Neural progenitor cell (in vitro differentiated cells): ENCODE data around the gene TMEM87B.

Source experiments
- EZH2 ChIP-seq: fragments of 200-600 bp; sonication (generic); IDR thresholded peaks from 2 replicates; pipeline ENCODE4 v1.6.1; 2017; ENCODE audit warnings: antibody characterized with exemption, mild to moderate bottlenecking, moderate library complexity
- EZH2phosphoT487 ChIP-seq: fragments of 200-600 bp; sonication (generic); IDR thresholded peaks from 2 replicates; pipeline ENCODE4 v1.6.1; 2017; ENCODE audit warnings: antibody characterized with exemption
- TF ChIP-seq, protein P1 (sequence below): fragments of 200-600 bp; sonication (generic); IDR thresholded peaks from 2 replicates; pipeline ENCODE4 v1.5.1; 2017; ENCODE audit warnings: antibody characterized with exemption, mild to moderate bottlenecking

DNA sequence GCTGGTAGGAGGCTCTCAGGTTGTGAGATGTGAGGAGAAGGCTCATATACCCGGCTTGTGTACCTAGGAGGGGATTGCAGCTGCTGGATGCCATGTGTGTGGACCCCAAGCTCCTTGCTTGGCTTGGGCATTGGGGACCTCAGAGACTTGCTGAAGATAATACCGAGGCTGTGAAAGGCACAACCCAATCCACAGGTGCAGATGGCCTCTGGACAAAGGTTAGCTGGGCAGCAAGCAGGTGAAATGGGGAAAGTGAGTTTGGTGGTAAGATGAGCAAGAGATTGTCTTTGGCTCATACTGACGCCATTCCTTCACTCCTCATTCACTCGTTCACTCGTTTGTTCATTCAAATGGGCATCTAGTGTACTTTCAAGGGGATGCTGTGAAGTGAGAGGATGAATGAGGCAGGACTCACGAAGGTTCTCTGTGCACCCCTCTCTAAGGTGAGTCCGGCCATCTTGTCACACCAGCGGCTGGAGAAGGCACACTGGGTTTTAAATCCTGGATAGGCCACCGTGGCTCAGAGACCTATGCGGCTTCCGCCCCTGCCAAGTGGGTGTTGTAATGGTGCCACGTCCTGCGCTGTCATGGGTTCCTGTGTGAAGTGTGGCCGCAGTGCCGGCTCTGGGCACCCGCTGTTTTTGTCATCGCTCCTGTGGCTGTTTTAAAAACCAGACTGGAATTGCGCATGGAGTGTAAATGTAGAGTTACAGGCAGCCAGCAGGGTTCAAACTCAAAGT is 96.8 kb downstream of the TMEM87B start:
- TF ChIP-seq, protein P1, sequence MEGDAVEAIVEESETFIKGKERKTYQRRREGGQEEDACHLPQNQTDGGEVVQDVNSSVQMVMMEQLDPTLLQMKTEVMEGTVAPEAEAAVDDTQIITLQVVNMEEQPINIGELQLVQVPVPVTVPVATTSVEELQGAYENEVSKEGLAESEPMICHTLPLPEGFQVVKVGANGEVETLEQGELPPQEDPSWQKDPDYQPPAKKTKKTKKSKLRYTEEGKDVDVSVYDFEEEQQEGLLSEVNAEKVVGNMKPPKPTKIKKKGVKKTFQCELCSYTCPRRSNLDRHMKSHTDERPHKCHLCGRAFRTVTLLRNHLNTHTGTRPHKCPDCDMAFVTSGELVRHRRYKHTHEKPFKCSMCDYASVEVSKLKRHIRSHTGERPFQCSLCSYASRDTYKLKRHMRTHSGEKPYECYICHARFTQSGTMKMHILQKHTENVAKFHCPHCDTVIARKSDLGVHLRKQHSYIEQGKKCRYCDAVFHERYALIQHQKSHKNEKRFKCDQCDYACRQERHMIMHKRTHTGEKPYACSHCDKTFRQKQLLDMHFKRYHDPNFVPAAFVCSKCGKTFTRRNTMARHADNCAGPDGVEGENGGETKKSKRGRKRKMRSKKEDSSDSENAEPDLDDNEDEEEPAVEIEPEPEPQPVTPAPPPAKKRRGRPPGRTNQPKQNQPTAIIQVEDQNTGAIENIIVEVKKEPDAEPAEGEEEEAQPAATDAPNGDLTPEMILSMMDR = no peak
- TF ChIP-seq EZH2 (no peak), EZH2phosphoT487 (no peak)
